HCT116 (cell line): ENCODE results near the gene EGFR. TPM values are rescaled to one million over a fixed set of nuclear protein-coding genes. Genes with fewer than 3 reads are reported as not detected.

Experiments used
- ATAC-seq: fragments of 200-7000 bp; cut with Tn5 transposase; 2 replicates; pipeline ENCODE4 v1.9.1; 2020; ENCODE audit warnings: mild to moderate bottlenecking, moderate library complexity
- BruUV-seq: library from RNA; stranded (reverse); fragments of 400-500 nt; replicated peaks from 2 replicates; lab custom pipeline; 2021; lab: Mats Ljungman, UMichigan
- CTCF ChIA-PET: fragments of 300-600 bp; sonication (Branson Sonifier 250); formaldehyde crosslinking; loops from one replicate; lab custom pipeline; 2021; ENCODE audit warnings: antibody characterized with exemption; lab: Charles Lee
- POLR2A ChIA-PET: fragments of 300-600, 350-600 bp; sonication (Branson Sonifier 250); formaldehyde crosslinking; loops from one replicate; lab custom pipeline; 2021; ENCODE audit warnings: antibody characterized with exemption; lab: Charles Lee
- RAD21 ChIA-PET, 2 experiments: fragments of 300-600 bp; sonication (Branson Sonifier 250); formaldehyde crosslinking; loops; one replicate each; lab custom pipeline; 2023; ENCODE audit warnings: low total read pairs in 2 of 2; ENCODE audit not compliant: uncharacterized antibody in 2 of 2, unreplicated experiment in 2 of 2, low non-redundant PET in 1 of 2; lab: Charles Lee
- DNase-seq: peaks from one replicate; pipeline ENCODE4 v3.0.0-alpha.2; 2010; ENCODE audit warnings: low read depth, low spot score
- H2AFZ ChIP-seq: fragments of 200-600 bp; shearing (Covaris generic), sonication (generic); 2 replicates; pipeline ENCODE4 v1.6.1; 2017; ENCODE audit warnings: low read depth, mixed run types, mixed read lengths, antibody characterized with exemption, low read length; ENCODE audit not compliant: poor library complexity, severe bottlenecking
- H3K27ac ChIP-seq: 2 replicates; pipeline ENCODE4 v1.5.1; 2012; ENCODE audit warnings: low read depth, low read length
- H3K27me3 ChIP-seq: fragments of 200-600 bp; sonication (generic); 2 replicates; pipeline ENCODE4 v1.6.1; 2016; ENCODE audit warnings: mixed run types, low read length, mixed read lengths; ENCODE audit not compliant: insufficient read depth
- H3K36me3 ChIP-seq, 2 experiments: fragments of 200-500 bp in 1 of 2; fragments of 200-600 bp in 1 of 2; sonication (Bioruptor generic) in 1 of 2; sonication (generic) in 1 of 2; 2 replicates each; pipeline versions ENCODE4 v1.5.1 to v1.6.1; 2014 to 2016; ENCODE audit warnings: low read length in 2 of 2, inconsistent platforms in 1 of 2, mixed read lengths in 1 of 2, mixed run types in 1 of 2; ENCODE audit not compliant: insufficient read depth in 2 of 2, control insufficient read depth in 1 of 2
- H3K4me1 ChIP-seq, 2 experiments: fragments of 200-600 bp in 1 of 2; sonication (generic) in 1 of 2; 2 replicates each; pipeline versions ENCODE4 v1.5.1 to v1.6.1; 2012 to 2017; ENCODE audit warnings: low read length in 2 of 2, inconsistent platforms in 1 of 2, mild to moderate bottlenecking in 1 of 2, mixed read lengths in 1 of 2, mixed run types in 1 of 2, moderate library complexity in 1 of 2; ENCODE audit not compliant: insufficient read depth in 2 of 2, control insufficient read depth in 1 of 2
- H3K4me2 ChIP-seq: fragments of 200-600 bp; sonication (generic); 2 replicates; pipeline ENCODE4 v1.6.1; 2017; ENCODE audit warnings: mixed run types, low read length, mixed read lengths
- H3K4me3 ChIP-seq, 2 experiments: fragments of 200-600 bp in 1 of 2; sonication (generic) in 1 of 2; replicated peaks in 1 of 2; 2 replicates each; pipeline ENCODE4 v1.5.1; 2011 to 2016; ENCODE audit warnings: low read length in 2 of 2, control low read depth in 1 of 2, low read depth in 1 of 2, mild to moderate bottlenecking in 1 of 2, mixed read lengths in 1 of 2, mixed run types in 1 of 2
- H3K79me2 ChIP-seq: fragments of 200-600 bp; sonication (generic); 2 replicates; pipeline ENCODE4 v1.6.1; 2017; ENCODE audit warnings: mild to moderate bottlenecking, mixed run types, low read length, moderate library complexity, mixed read lengths; ENCODE audit not compliant: insufficient read depth
- H3K9ac ChIP-seq: fragments of 200-600 bp; sonication (generic); 2 replicates; pipeline ENCODE4 v1.6.1; 2016; ENCODE audit warnings: low read length, mixed read lengths
- H3K9me2 ChIP-seq: fragments of 200-600 bp; sonication (generic), shearing (Covaris generic); 2 replicates; pipeline ENCODE4 v1.6.1; 2017; ENCODE audit warnings: mixed run types, mild to moderate bottlenecking, moderate library complexity; ENCODE audit not compliant: insufficient read depth
- H3K9me3 ChIP-seq, 2 experiments: fragments of 200-500 bp in 1 of 2; fragments of 200-600 bp in 1 of 2; sonication (Bioruptor generic) in 1 of 2; sonication (generic) in 1 of 2; 2 replicates each; pipeline ENCODE4 v1.6.1; 2014 to 2017; ENCODE audit warnings: low read length in 2 of 2, mixed read lengths in 2 of 2, inconsistent platforms in 1 of 2, low read depth in 1 of 2, mild to moderate bottlenecking in 1 of 2, mixed run types in 1 of 2, moderate library complexity in 1 of 2; ENCODE audit not compliant: control insufficient read depth in 1 of 2, insufficient read depth in 1 of 2
- H4K20me1 ChIP-seq: fragments of 200-600 bp; sonication (generic), shearing (Covaris generic); 2 replicates; pipeline ENCODE4 v1.6.1; 2017; ENCODE audit warnings: mixed run types, mild to moderate bottlenecking, moderate library complexity; ENCODE audit not compliant: insufficient read depth
- ATF3 ChIP-seq: IDR thresholded peaks from 2 replicates; pipeline ENCODE4 v1.6.1; 2012
- CBX3 ChIP-seq: IDR thresholded peaks from 2 replicates; pipeline ENCODE4 v1.6.1; 2012; ENCODE audit warnings: low read depth
- ELF1 ChIP-seq: IDR thresholded peaks from 2 replicates; pipeline ENCODE4 v1.6.1; 2012; ENCODE audit warnings: low read depth, borderline replicate concordance
- EZH2 ChIP-seq: fragments of 200-600 bp; sonication (generic); IDR thresholded peaks from 2 replicates; pipeline ENCODE4 v1.6.1; 2017; ENCODE audit warnings: antibody characterized with exemption, mixed run types
- MAX ChIP-seq: IDR thresholded peaks from 2 replicates; pipeline ENCODE4 v1.6.1; 2012
- POLR2AphosphoS5 ChIP-seq: IDR thresholded peaks from 2 replicates; pipeline ENCODE4 v1.6.1; 2011; ENCODE audit warnings: mild to moderate bottlenecking, low read depth, low read length, moderate library complexity
- REST ChIP-seq: IDR thresholded peaks from 2 replicates; pipeline ENCODE4 v1.6.1; 2012; ENCODE audit warnings: low read depth
- SP1 ChIP-seq: IDR thresholded peaks from 2 replicates; pipeline ENCODE4 v1.6.1; 2012; ENCODE audit warnings: low read depth
- SRF ChIP-seq: IDR thresholded peaks from 2 replicates; pipeline ENCODE4 v1.6.1; 2012; ENCODE audit warnings: low read depth
- TCF7L2 ChIP-seq: IDR thresholded peaks from 2 replicates; pipeline ENCODE4 v1.7.0; 2011; ENCODE audit warnings: borderline replicate concordance, inconsistent platforms; ENCODE audit not compliant: insufficient read depth, insufficient read length; ENCODE audit errors: extremely low read depth
- YY1 ChIP-seq: IDR thresholded peaks from 2 replicates; pipeline ENCODE4 v1.6.1; 2011; ENCODE audit warnings: low read length, low read depth, moderate library complexity, mild to moderate bottlenecking; ENCODE audit not compliant: insufficient replicate concordance; ENCODE audit errors: extremely low read depth
- ZBTB33 ChIP-seq: IDR thresholded peaks from 2 replicates; pipeline ENCODE4 v1.6.1; 2011; ENCODE audit warnings: mild to moderate bottlenecking, low read length, moderate library complexity; ENCODE audit not compliant: insufficient replicate concordance; ENCODE audit errors: extremely low read depth
- ZFX ChIP-seq: fragments of 450-650 bp; IDR thresholded peaks from 2 replicates; pipeline ENCODE4 v1.6.1; 2017
- ZNF274 ChIP-seq: fragments of 200-500 bp; sonication (Bioruptor generic); IDR thresholded peaks from 2 replicates; pipeline ENCODE4 v1.6.1; 2014; ENCODE audit warnings: mild to moderate bottlenecking, low read depth, low read length, inconsistent platforms
- intact Hi-C: fragments of 100-400 bp; cut with micrococcal nuclease; formaldehyde crosslinking; loops from 2 replicates; pipeline ENCODE4 v1.10.0; 2022
- total RNA-seq: library from RNA; stranded (reverse); gene quantifications from one replicate; pipeline ENCODE4 v1.2.1, GENCODE V29; 2021; ENCODE audit not compliant: unreplicated experiment

The EGFR gene
- total RNA-seq, 1 experiment from 2014 or later, result 71.5 TPM

- Histone ChIP-seq H3K4me3 (no peak overlapping the region), H3K9ac (no peak overlapping the region), H3K4me1 (peaks cover 51 to 94% of the 10 kb centered on the region in 2 experiments), H2AFZ (no peak overlapping the region), H3K27me3 (no peaks in the 10 kb centered on the region), H3K27ac (no peak overlapping the region), H3K4me2 (no peak overlapping the region), H3K79me2 (peaks cover 70% of the 10 kb centered on the region), H3K36me3 (no peaks in the 10 kb centered on the region), H4K20me1 (no peaks in the 10 kb centered on the region), H3K9me2 (no peaks in the 10 kb centered on the region), H3K9me3 (no peaks in the 10 kb centered on the region)
- ChIA-PET CTCF (no interaction called here), POLR2A (no interaction called here), RAD21 (interaction anchor here in 1 of 2 experiments (0.6 kb wide), 1 partner anchor 66 kb away, joined by 3 read pairs; no protein-coding TSS in a partner anchor)
- no TSS peak for BruUV-seq
- DNase-seq (no peak), ATAC-seq (no peak)
- intact Hi-C loops, result no loop called here
- TF ChIP-seq ZNF274 (no peak), MAX (no peak), TCF7L2 (no peak), SRF (no peak), YY1 (no peak), ATF3 (no peak), POLR2AphosphoS5 (no peak), ZBTB33 (no peak), ZFX (no peak), SP1 (no peak), CBX3 (no peak), ELF1 (no peak), EZH2 (no peak), REST (no peak)
These were observed 63.4 kb downstream of the EGFR start for GRCh38 chr7:55082228-55082603.
